Ovary (tissue), 9 donors: ENCODE results near the gene ABI3. TPM values are rescaled to one million over a fixed set of nuclear protein-coding genes. Genes with fewer than 3 reads are reported as not detected.

Source experiments
- DNase-seq, 5 donors: peaks; one replicate each; pipeline ENCODE4 v3.0.0-alpha.2; 2019 to 2020
- H3K27ac ChIP-seq, 2 donors: fragments of 200-600 bp; one replicate each; pipeline versions ENCODE4 v1.5.1 to v1.8.0; 2019 to 2022
- H3K27me3 ChIP-seq: fragments of 200-600 bp; one replicate; pipeline ENCODE4 v1.8.0; 2022
- H3K36me3 ChIP-seq: fragments of 200-600 bp; sonication (generic); one replicate; pipeline ENCODE4 v1.5.1; 2019
- H3K4me1 ChIP-seq: one replicate; pipeline ENCODE4 v1.8.1; 2013; ENCODE audit warnings: mild to moderate bottlenecking, moderate library complexity; ENCODE audit not compliant: insufficient read depth
- H3K4me3 ChIP-seq: fragments of 200-600 bp; sonication (generic); one replicate; pipeline ENCODE4 v1.5.1; 2017
- H3K9me3 ChIP-seq, 2 donors: fragments of 200-600 bp in 1 of 2; sonication (generic) in 1 of 2; one replicate each; pipeline versions ENCODE4 v1.5.1 to v1.8.1; 2013 to 2019; ENCODE audit warnings: mild to moderate bottlenecking in 1 of 2, moderate library complexity in 1 of 2
- CTCF ChIP-seq, 3 donors: fragments of 450-650 bp in 2 of 3; fragments of 200-600 bp in 1 of 3; IDR thresholded peaks; one replicate each; pipeline versions ENCODE4 v1.5.1 to v1.8.0; 2016 to 2022; ENCODE audit warnings: antibody characterized with exemption in 3 of 3, mild to moderate bottlenecking in 1 of 3
- EP300 ChIP-seq: sonication (generic); formaldehyde crosslinking; IDR thresholded peaks from one replicate; pipeline ENCODE4 v1.6.1; 2017; ENCODE audit warnings: antibody characterized with exemption
- POLR2A ChIP-seq: fragments of 450-650 bp; IDR thresholded peaks from one replicate; pipeline ENCODE4 v1.6.1; 2017; ENCODE audit warnings: antibody characterized with exemption, mild to moderate bottlenecking, moderate library complexity
- WGBS, 3 donors: extraction: QIAGEN DNeasy Blood & Tissue Kit in 1 of 3; methylation state at CpG; one replicate each; pipeline versions ENCODE4 v1.1.5 to v1.1.7; 2013 to 2017; 5-methylcytosine and 5-hydroxymethylcytosine counted together
- intact Hi-C, 4 donors: fragments of 100-400 bp; cut with DNase I; formaldehyde crosslinking; loops; one replicate each; pipeline versions ENCODE4 v1.11.0 to v1.15.1; 2022 to 2023
- polyA plus RNA-seq, 2 donors: library from polyadenylated mRNA; stranded (reverse); fragments of 200-250 nt in 1 of 2; fragments of 350-450 nt in 1 of 2; fragmentation: Illumina TruSeq in 1 of 2; extraction: RNeasy Lipid Tissue Mini Kit (QIAGEN cat#74804) in 1 of 2; gene quantifications; one replicate each; pipeline ENCODE4 v1.2.3, GENCODE V29; 2013 to 2014
- total RNA-seq, 7 donors: library from RNA; depleted of rRNA in 2 of 7; stranded (reverse); fragments of >200 nt in 2 of 7; fragmentation: NEBNext Ultra II Directional in 3 of 7; extraction: Animal tissue kit (Norgen Biotek cat#: 25700) in 3 of 7; gene quantifications; one replicate each; pipeline versions ENCODE4 v1.1.0 to v1.2.4, GENCODE V29; 2016 to 2023
- donor health status: DM: no; HTN: no; CAD: no; lungs with moderate emphysema.
- donor health status: DM: no; HTN: no; CAD: no.
- donor health status: Bipolar disorder and iron deficiency.
- donor health status: DM: yes; HTN: yes; CAD: no.
- donor health status: DM: no; HTN: no; CAD: no.
- donor health status: DM: yes; HTN: yes; CAD: no.

The ABI3 gene
- total and polyA plus RNA-seq, 9 donors: 2.3 to 6.7 (median 4.4) TPM

GRCh38 chr17:49240619-49241018, 30.1 kb downstream of the ABI3 start:
- H3K4me3 ChIP-seq: no peak overlapping the region
- H3K36me3 ChIP-seq: no peaks in the 10 kb centered on the region
- no peaks in the 10 kb centered on the region for H3K9me3 ChIP-seq
- TF ChIP-seq CTCF (IDR thresholded peaks at IDR 0.05) (no peak), POLR2A (no peak), EP300 (no peak)
- intact Hi-C loops: no loop called here
- DNase-seq: no peak
- H3K27ac ChIP-seq: no peak overlapping the region
- WGBS, 3 donors: 43 to 59% (median 58%) methylated on average over 1 of the region's 1 CpG
- H3K27me3 ChIP-seq: no peaks in the 10 kb centered on the region
- H3K4me1 ChIP-seq: no peaks in the 10 kb centered on the region

- Histone ChIP-seq H3K4me1 (no peaks in the 10 kb centered on the region), H3K36me3 (no peaks in the 10 kb centered on the region), H3K4me3 (no peak overlapping the region), H3K27ac (no peak overlapping the region), H3K9me3 (no peaks in the 10 kb centered on the region), H3K27me3 (no peaks in the 10 kb centered on the region)
- TF ChIP-seq CTCF (IDR thresholded peaks at IDR 0.05) (no peak), EP300 (no peak), POLR2A (no peak)
- no peak for DNase-seq
- intact Hi-C loops: no loop called here
- 66 to 78% (median 77%) methylated on average over 8 of the region's 8 CpGs for WGBS, 3 donors
Measured at GRCh38 chr17:49241040-49241439, 30.5 kb downstream of the ABI3 start.

GRCh38 chr17:49241692-49242397, 31.3 kb downstream of the ABI3 start:
- Histone ChIP-seq H3K4me3 (no peak overlapping the region), H3K36me3 (no peaks in the 10 kb centered on the region), H3K4me1 (no peaks in the 10 kb centered on the region), H3K27ac (no peak overlapping the region), H3K9me3 (no peaks in the 10 kb centered on the region), H3K27me3 (no peaks in the 10 kb centered on the region)
- TF ChIP-seq EP300 (no peak), POLR2A (no peak), CTCF (IDR thresholded peaks at IDR 0.05) (no peak)
- 70 to 76% (median 71%) methylated on average over 9 of the region's 9 CpGs for WGBS, 3 donors
- intact Hi-C loops: no loop called here
- no peak for DNase-seq

- Histone ChIP-seq H3K4me1 (no peaks in the 10 kb centered on the region), H3K27ac (no peak overlapping the region), H3K9me3 (no peaks in the 10 kb centered on the region), H3K27me3 (no peaks in the 10 kb centered on the region), H3K4me3 (no peak overlapping the region), H3K36me3 (no peaks in the 10 kb centered on the region)
- TF ChIP-seq EP300 (no peak), POLR2A (no peak), CTCF (IDR thresholded peaks at IDR 0.05) (no peak)
- no peak for DNase-seq
- 92 to 93% (median 93%) methylated on average over 5 of the region's 5 CpGs for WGBS, 3 donors
- intact Hi-C loops: no loop called here
Measured at GRCh38 chr17:49242813-49243212, 32.3 kb downstream of the ABI3 start.
